ENCODE data around the gene SIPA1L3. TPM values are rescaled to one million over a fixed set of nuclear protein-coding genes. Genes with fewer than 3 reads are reported as not detected.
A peak's percentile ranks its signal among the peaks of the same experiment; 100 is the strongest.

SIPA1L3 gene
- total RNA-seq, 1 experiment from 2014 or later: 19.9 TPM

- intact Hi-C loops (cut with micrococcal nuclease; ENCODE audit: unreplicated experiment): no loop called here
- no peak for TF ChIP-seq EZH2 (IDR thresholded peaks at IDR 0.05; ENCODE audit: borderline replicate concordance, low read depth, low read length, poor library complexity, severe bottlenecking)
- TF ChIP-seq CTCF (conservative IDR thresholded peaks at IDR 0.05; ENCODE audit: low read depth, low read length): no peak
- no peak for DNase-seq (ENCODE audit: low spot score)
- Histone ChIP-seq H3K9me3 (ENCODE audit: low read depth, low read length, poor library complexity, severe bottlenecking) (peaks cover 10% of the 10 kb centered on the region), H3K4me1 (ENCODE audit: insufficient read depth, low read length, poor library complexity, severe bottlenecking) (no peaks in the 10 kb centered on the region), H3K4me3 (ENCODE audit: low read depth, low read length, poor library complexity, severe bottlenecking) (no peak overlapping the region), H3K27me3 (replicated peaks; ENCODE audit: insufficient read depth, low read depth, low read length, poor library complexity) (no peaks in the 10 kb centered on the region), H3K27ac (ENCODE audit: low read depth, low read length, poor library complexity, severe bottlenecking) (no peak overlapping the region), H3K36me3 (ENCODE audit: insufficient read depth, low read length, poor library complexity, severe bottlenecking) (no peaks in the 10 kb centered on the region)
- POLR2A ChIA-PET (ENCODE audit: low non-redundant PET): no interaction called here
- CTCF ChIA-PET: no interaction called here
- no TSS peak for BruUV-seq (replicated peaks)
Observed at GRCh38 chr19:38042132-38042531, 135.1 kb downstream of the SIPA1L3 start.

GRCh38 chr19:38043649-38044144 lies 136.7 kb downstream of the SIPA1L3 start:
- H3K36me3 ChIP-seq (ENCODE audit: insufficient read depth, low read length, poor library complexity, severe bottlenecking): no peaks in the 10 kb centered on the region
- ChIA-PET POLR2A (ENCODE audit: low non-redundant PET) (no interaction called here), CTCF (no interaction called here)
- intact Hi-C loops (cut with micrococcal nuclease; ENCODE audit: unreplicated experiment): no loop called here
- BruUV-seq (replicated peaks): no TSS peak
- peaks cover 9% of the 10 kb centered on the region for H3K4me1 ChIP-seq (ENCODE audit: insufficient read depth, low read length, poor library complexity, severe bottlenecking)
- no peak for DNase-seq (ENCODE audit: low spot score)
- TF ChIP-seq CTCF (conservative IDR thresholded peaks at IDR 0.05; ENCODE audit: low read depth, low read length) (no peak), EZH2 (IDR thresholded peaks at IDR 0.05; ENCODE audit: borderline replicate concordance, low read depth, low read length, poor library complexity, severe bottlenecking) (no peak)
- peaks cover 10% of the 10 kb centered on the region for H3K9me3 ChIP-seq (ENCODE audit: low read depth, low read length, poor library complexity, severe bottlenecking)
- H3K27ac ChIP-seq (ENCODE audit: low read depth, low read length, poor library complexity, severe bottlenecking): no peak overlapping the region
- no peak overlapping the region for H3K4me3 ChIP-seq (ENCODE audit: low read depth, low read length, poor library complexity, severe bottlenecking)
- H3K27me3 ChIP-seq (replicated peaks; ENCODE audit: insufficient read depth, low read depth, low read length, poor library complexity): no peaks in the 10 kb centered on the region

- peaks cover 10% of the 10 kb centered on the region for H3K9me3 ChIP-seq (ENCODE audit: low read depth, low read length, poor library complexity, severe bottlenecking)
- H3K36me3 ChIP-seq (ENCODE audit: insufficient read depth, low read length, poor library complexity, severe bottlenecking): no peaks in the 10 kb centered on the region
- DNase-seq (ENCODE audit: low spot score): no peak
- TF ChIP-seq EZH2 (IDR thresholded peaks at IDR 0.05; ENCODE audit: borderline replicate concordance, low read depth, low read length, poor library complexity, severe bottlenecking): no peak
- TF ChIP-seq CTCF (conservative IDR thresholded peaks at IDR 0.05; ENCODE audit: low read depth, low read length): 0 out of 2 replicates have a peak, but pooled peaks have one; percentile 23
- no peak overlapping the region for H3K4me3 ChIP-seq (ENCODE audit: low read depth, low read length, poor library complexity, severe bottlenecking)
- BruUV-seq (replicated peaks): no TSS peak
- ChIA-PET POLR2A (ENCODE audit: low non-redundant PET) (no interaction called here), CTCF (interaction anchor here (0.6 kb wide), 1 partner anchor 137 kb away, joined by 3 read pairs; the partner anchor contains the start of gene SIPA1L3)
- peaks cover 9% of the 10 kb centered on the region for H3K4me1 ChIP-seq (ENCODE audit: insufficient read depth, low read length, poor library complexity, severe bottlenecking)
- H3K27ac ChIP-seq (ENCODE audit: low read depth, low read length, poor library complexity, severe bottlenecking): no peak overlapping the region
- no peaks in the 10 kb centered on the region for H3K27me3 ChIP-seq (replicated peaks; ENCODE audit: insufficient read depth, low read depth, low read length, poor library complexity)
- intact Hi-C loops (cut with micrococcal nuclease; ENCODE audit: unreplicated experiment): no loop called here
Observed at GRCh38 chr19:38044267-38045111, 137.5 kb downstream of the SIPA1L3 start.

All from A673 (cell line).